HEK293 (cell line): ENCODE measurements around the gene IL1RAP.

ENCODE experiments used
- KLF1 ChIP-seq: fragments of 450-650 bp; formaldehyde crosslinking; IDR thresholded peaks from 2 replicates; pipeline ENCODE4 v1.5.1; 2016; ENCODE audit warnings: missing biosample characterization, missing genetic modification characterization
- SALL2 ChIP-seq: fragments of 450-650 bp; formaldehyde crosslinking; IDR thresholded peaks from 2 replicates; pipeline ENCODE4 v1.5.0; 2017; ENCODE audit warnings: missing biosample characterization, mild to moderate bottlenecking, missing genetic modification characterization, borderline replicate concordance
- ZNF302 ChIP-seq: fragments of 450-650 bp; formaldehyde crosslinking; IDR thresholded peaks from 2 replicates; pipeline ENCODE4 v1.5.1; 2016; ENCODE audit warnings: missing biosample characterization, missing genetic modification characterization, low read depth
- ZNF324 ChIP-seq: fragments of 450-650 bp; formaldehyde crosslinking; IDR thresholded peaks from 2 replicates; pipeline ENCODE4 v1.5.1; 2016; ENCODE audit warnings: missing biosample characterization, missing genetic modification characterization
- TF ChIP-seq, protein P1 (sequence below): sonication (generic); formaldehyde crosslinking; IDR thresholded peaks from 2 replicates; pipeline ENCODE4 v1.8.1; 2022; ENCODE audit warnings: mild to moderate bottlenecking, moderate library complexity, missing genetic modification reagents
- TF ChIP-seq, protein P2 (sequence below): fragments of 450-650 bp; formaldehyde crosslinking; IDR thresholded peaks from 2 replicates; pipeline ENCODE4 v1.5.1; 2016; ENCODE audit warnings: missing biosample characterization, missing genetic modification characterization

- no peak for TF ChIP-seq ZNF324 (tag by site-specific recombination)
- TF ChIP-seq, protein P1, sequence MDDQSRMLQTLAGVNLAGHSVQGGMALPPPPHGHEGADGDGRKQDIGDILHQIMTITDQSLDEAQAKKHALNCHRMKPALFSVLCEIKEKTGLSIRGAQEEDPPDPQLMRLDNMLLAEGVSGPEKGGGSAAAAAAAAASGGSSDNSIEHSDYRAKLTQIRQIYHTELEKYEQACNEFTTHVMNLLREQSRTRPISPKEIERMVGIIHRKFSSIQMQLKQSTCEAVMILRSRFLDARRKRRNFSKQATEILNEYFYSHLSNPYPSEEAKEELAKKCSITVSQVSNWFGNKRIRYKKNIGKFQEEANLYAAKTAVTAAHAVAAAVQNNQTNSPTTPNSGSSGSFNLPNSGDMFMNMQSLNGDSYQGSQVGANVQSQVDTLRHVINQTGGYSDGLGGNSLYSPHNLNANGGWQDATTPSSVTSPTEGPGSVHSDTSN = no peak
- TF ChIP-seq, protein P2, sequence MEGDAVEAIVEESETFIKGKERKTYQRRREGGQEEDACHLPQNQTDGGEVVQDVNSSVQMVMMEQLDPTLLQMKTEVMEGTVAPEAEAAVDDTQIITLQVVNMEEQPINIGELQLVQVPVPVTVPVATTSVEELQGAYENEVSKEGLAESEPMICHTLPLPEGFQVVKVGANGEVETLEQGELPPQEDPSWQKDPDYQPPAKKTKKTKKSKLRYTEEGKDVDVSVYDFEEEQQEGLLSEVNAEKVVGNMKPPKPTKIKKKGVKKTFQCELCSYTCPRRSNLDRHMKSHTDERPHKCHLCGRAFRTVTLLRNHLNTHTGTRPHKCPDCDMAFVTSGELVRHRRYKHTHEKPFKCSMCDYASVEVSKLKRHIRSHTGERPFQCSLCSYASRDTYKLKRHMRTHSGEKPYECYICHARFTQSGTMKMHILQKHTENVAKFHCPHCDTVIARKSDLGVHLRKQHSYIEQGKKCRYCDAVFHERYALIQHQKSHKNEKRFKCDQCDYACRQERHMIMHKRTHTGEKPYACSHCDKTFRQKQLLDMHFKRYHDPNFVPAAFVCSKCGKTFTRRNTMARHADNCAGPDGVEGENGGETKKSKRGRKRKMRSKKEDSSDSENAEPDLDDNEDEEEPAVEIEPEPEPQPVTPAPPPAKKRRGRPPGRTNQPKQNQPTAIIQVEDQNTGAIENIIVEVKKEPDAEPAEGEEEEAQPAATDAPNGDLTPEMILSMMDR (tag by site-specific recombination) = no peak
- no peak for TF ChIP-seq KLF1 (tag by site-specific recombination)
- TF ChIP-seq ZNF302 (tag by site-specific recombination) = no peak
- TF ChIP-seq SALL2 (tag by site-specific recombination) = no peak
Observed at GRCh38 chr3:190560013-190560895, 46.4 kb downstream of the IL1RAP start.
